Fibroblast of lung (primary cell): ENCODE data around the gene ARSG. TPM values are rescaled to one million over a fixed set of nuclear protein-coding genes. Genes with fewer than 3 reads are reported as not detected.

Experiments used
- DNase-seq, 2 donors: peaks; one replicate each; pipeline versions ENCODE4 v3.0.0 to v3.0.0-alpha.2; 2010; ENCODE audit warnings: low read depth in 2 of 2
- H2AFZ ChIP-seq: 2 replicates; pipeline ENCODE4 v1.5.1; 2012; ENCODE audit warnings: low read length, control low read depth, inconsistent platforms
- H3K27ac ChIP-seq: 2 replicates; pipeline ENCODE4 v1.5.1; 2011; ENCODE audit warnings: low read length, control low read depth; ENCODE audit not compliant: insufficient read depth
- H3K27me3 ChIP-seq: 2 replicates; pipeline ENCODE4 v1.5.1; 2011; ENCODE audit warnings: mild to moderate bottlenecking, low read length; ENCODE audit not compliant: control insufficient read depth, insufficient read depth
- H3K36me3 ChIP-seq: 2 replicates; pipeline ENCODE4 v1.5.1; 2011; ENCODE audit warnings: low read length; ENCODE audit not compliant: control insufficient read depth, insufficient read depth
- H3K4me1 ChIP-seq: 2 replicates; pipeline ENCODE4 v1.5.1; 2011; ENCODE audit warnings: low read length; ENCODE audit not compliant: control insufficient read depth, insufficient read depth; ENCODE audit errors: extremely low read depth
- H3K4me2 ChIP-seq: 2 replicates; pipeline ENCODE4 v1.5.1; 2011; ENCODE audit warnings: low read length, control low read depth; ENCODE audit not compliant: insufficient read depth; ENCODE audit errors: extremely low read depth
- H3K4me3 ChIP-seq, 4 experiments: fragments of 200-600 bp in 1 of 4; sonication (generic) in 1 of 4; replicated peaks in 1 of 4; 2 replicates each; pipeline ENCODE4 v1.5.1; 2011 to 2016; ENCODE audit warnings: low read length in 4 of 4, low read depth in 3 of 4, mild to moderate bottlenecking in 3 of 4, control low read depth in 2 of 4, inconsistent platforms in 1 of 4, mixed read lengths in 1 of 4; ENCODE audit not compliant: insufficient read depth in 1 of 4; ENCODE audit errors: control extremely low read depth in 1 of 4
- H3K79me2 ChIP-seq: 2 replicates; pipeline ENCODE4 v1.5.1; 2012; ENCODE audit warnings: mild to moderate bottlenecking, low read length, inconsistent platforms; ENCODE audit not compliant: control insufficient read depth, insufficient read depth
- H3K9ac ChIP-seq: 2 replicates; pipeline ENCODE4 v1.5.1; 2011; ENCODE audit warnings: mild to moderate bottlenecking, low read length, control low read depth; ENCODE audit not compliant: insufficient read depth
- H3K9me3 ChIP-seq: 2 replicates; pipeline ENCODE4 v1.5.1; 2012; ENCODE audit warnings: low read depth, low read length; ENCODE audit not compliant: control insufficient read depth, insufficient read depth
- H4K20me1 ChIP-seq: 2 replicates; pipeline ENCODE4 v1.5.1; 2011; ENCODE audit warnings: low read length; ENCODE audit not compliant: control insufficient read depth, insufficient read depth; ENCODE audit errors: extremely low read depth
- EZH2 ChIP-seq: IDR thresholded peaks from 2 replicates; pipeline ENCODE4 v1.5.1; 2012; ENCODE audit warnings: low read length, control low read depth, mild to moderate bottlenecking; ENCODE audit errors: missing control alignments
- polyA plus RNA-seq, 2 donors: library from polyadenylated mRNA; depleted of rRNA in 1 of 2; stranded (reverse) in 1 of 2; unstranded in 1 of 2; fragments of >200 nt; gene quantifications; 2 replicates each; pipeline ENCODE4 v1.2.1, GENCODE V29; 2011 to 2012; ENCODE audit warnings: missing spikeins in 1 of 2
- total RNA-seq: library from RNA; depleted of rRNA; stranded (reverse); fragments of >200 nt; gene quantifications from 2 replicates; pipeline ENCODE4 v1.2.1, GENCODE V29; 2014
- TF ChIP-seq, protein P1 (sequence below), 2 donors: IDR thresholded peaks in 1 of 2; conservative IDR thresholded peaks in 1 of 2; 1 replicate in 1 of 2; 2 replicates in 1 of 2; pipeline ENCODE4 v1.5.1; 2011 to 2012; ENCODE audit warnings: low read length in 2 of 2, control low read depth in 1 of 2, inconsistent platforms in 1 of 2, low read depth in 1 of 2, mild to moderate bottlenecking in 1 of 2

Gene ARSG
- total and polyA plus RNA-seq, 2 donors (not counting 1 experiment from before 2014, with no cell fraction given) = 3.5 to 8.1 TPM

DNA sequence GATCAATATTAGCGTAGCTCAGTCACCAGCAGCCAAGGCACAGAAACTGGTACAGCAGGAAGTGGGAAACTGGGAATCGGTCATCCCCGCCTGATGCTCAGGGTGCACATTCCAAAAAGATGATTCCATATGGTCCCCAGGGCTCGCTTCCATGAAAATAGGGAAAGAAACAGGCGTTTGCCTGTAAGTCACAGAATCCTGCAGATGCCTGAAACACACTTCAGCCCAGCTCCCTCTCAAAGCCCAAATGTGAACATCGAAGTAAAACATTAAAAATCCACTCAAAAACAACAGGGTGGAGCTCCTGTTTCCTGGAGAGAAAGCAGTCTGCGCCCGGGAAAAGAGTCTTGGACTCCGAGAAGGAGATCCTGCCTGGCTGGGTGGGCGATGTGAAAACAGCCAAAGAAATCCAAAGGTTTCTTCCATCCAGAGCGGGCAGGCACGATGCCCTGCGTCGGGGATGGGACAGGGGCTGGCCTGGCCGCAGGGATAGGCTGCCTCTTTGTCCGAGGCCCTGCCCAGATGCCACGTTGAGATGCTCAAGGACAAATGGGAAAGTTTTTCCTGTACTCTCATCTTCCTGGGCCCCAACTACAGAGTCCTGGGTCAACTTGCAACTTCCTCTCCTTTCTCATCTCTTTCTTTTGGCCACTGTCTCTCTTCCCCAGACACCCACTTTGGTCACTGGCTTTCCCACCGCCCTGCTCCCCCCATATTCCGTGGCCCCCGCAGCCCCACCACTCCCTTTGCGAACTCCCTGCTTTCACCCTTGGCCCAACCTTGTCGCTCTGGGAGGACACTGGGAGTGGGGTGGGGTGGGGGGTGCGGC, 165.3 kb downstream of the ARSG start:
- H3K4me2 ChIP-seq = peak overlapping the region; percentile 64
- H3K36me3 ChIP-seq = peaks cover 3% of the 10 kb centered on the region
- H2AFZ ChIP-seq = no peak overlapping the region
- H3K9me3 ChIP-seq = no peaks in the 10 kb centered on the region
- peak overlapping the region; percentile 99 for H3K9ac ChIP-seq
- no peaks in the 10 kb centered on the region for H4K20me1 ChIP-seq
- peak overlapping the region; percentile 59 to 88 (median 83) for H3K4me3 ChIP-seq
- no peak for TF ChIP-seq EZH2
- TF ChIP-seq, protein P1, sequence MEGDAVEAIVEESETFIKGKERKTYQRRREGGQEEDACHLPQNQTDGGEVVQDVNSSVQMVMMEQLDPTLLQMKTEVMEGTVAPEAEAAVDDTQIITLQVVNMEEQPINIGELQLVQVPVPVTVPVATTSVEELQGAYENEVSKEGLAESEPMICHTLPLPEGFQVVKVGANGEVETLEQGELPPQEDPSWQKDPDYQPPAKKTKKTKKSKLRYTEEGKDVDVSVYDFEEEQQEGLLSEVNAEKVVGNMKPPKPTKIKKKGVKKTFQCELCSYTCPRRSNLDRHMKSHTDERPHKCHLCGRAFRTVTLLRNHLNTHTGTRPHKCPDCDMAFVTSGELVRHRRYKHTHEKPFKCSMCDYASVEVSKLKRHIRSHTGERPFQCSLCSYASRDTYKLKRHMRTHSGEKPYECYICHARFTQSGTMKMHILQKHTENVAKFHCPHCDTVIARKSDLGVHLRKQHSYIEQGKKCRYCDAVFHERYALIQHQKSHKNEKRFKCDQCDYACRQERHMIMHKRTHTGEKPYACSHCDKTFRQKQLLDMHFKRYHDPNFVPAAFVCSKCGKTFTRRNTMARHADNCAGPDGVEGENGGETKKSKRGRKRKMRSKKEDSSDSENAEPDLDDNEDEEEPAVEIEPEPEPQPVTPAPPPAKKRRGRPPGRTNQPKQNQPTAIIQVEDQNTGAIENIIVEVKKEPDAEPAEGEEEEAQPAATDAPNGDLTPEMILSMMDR (conservative IDR thresholded peaks at IDR 0.05 in 1 of 2, IDR thresholded peaks at IDR 0.05 in 1 of 2; ENCODE audit: low read depth in 1 of 2, low read length in 2 of 2) = no peak
- peak; percentile 92 to 93 for DNase-seq
- peaks cover 15% of the 10 kb centered on the region for H3K4me1 ChIP-seq
- peaks cover 22% of the 10 kb centered on the region for H3K79me2 ChIP-seq
- peak overlapping the region; percentile 96 for H3K27ac ChIP-seq
- H3K27me3 ChIP-seq = no peaks in the 10 kb centered on the region

DNA sequence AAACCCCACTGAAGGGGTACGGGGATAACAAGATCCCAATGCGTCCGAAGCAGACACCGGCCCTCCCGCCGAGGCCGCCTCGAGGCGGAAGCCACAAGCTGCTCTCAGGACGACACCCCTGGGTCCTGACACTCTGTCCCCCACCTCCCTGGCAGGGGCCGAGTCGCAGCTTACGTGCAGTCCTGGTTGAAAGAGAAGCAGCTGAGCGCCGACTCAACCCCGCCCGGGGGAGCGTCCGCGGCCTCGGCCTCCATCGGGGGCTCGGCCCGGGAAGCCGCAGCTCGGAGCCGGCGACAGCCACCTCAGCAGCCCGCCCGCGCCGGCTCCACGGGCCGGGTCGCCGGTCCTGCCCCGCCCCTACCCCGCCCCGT, 165.9 kb downstream of the ARSG start, which contains the start of gene WIPI1:
WIPI1 (minus strand) TSS at position 329 of the 371 bp plus-strand sequence; CDS start at position 254, 75 bp downstream.
- H3K9ac ChIP-seq = peak within 1 kb of the TSS; percentile 99
- peak within 1 kb of the TSS; percentile 59 to 88 (median 83) for H3K4me3 ChIP-seq
- no peaks in the 10 kb centered on the region for H3K27me3 ChIP-seq
- H3K36me3 ChIP-seq = peaks cover 3% of the 10 kb centered on the region
- H3K27ac ChIP-seq = peak within 1 kb of the TSS; percentile 96
- no peaks in the 10 kb centered on the region for H4K20me1 ChIP-seq
- H3K9me3 ChIP-seq = no peaks in the 10 kb centered on the region
- peaks cover 15% of the 10 kb centered on the region for H3K4me1 ChIP-seq
- peak within 1 kb of the TSS; percentile 98 for H3K4me2 ChIP-seq
- H3K79me2 ChIP-seq = peaks cover 22% of the 10 kb centered on the region
- H2AFZ ChIP-seq = peak within 1 kb of the TSS; percentile 4
- no peak for TF ChIP-seq EZH2
- TF ChIP-seq, protein P1 (conservative IDR thresholded peaks at IDR 0.05 in 1 of 2, IDR thresholded peaks at IDR 0.05 in 1 of 2; ENCODE audit: low read depth in 1 of 2, low read length in 2 of 2) = no peak
- no peak for DNase-seq

DNA sequence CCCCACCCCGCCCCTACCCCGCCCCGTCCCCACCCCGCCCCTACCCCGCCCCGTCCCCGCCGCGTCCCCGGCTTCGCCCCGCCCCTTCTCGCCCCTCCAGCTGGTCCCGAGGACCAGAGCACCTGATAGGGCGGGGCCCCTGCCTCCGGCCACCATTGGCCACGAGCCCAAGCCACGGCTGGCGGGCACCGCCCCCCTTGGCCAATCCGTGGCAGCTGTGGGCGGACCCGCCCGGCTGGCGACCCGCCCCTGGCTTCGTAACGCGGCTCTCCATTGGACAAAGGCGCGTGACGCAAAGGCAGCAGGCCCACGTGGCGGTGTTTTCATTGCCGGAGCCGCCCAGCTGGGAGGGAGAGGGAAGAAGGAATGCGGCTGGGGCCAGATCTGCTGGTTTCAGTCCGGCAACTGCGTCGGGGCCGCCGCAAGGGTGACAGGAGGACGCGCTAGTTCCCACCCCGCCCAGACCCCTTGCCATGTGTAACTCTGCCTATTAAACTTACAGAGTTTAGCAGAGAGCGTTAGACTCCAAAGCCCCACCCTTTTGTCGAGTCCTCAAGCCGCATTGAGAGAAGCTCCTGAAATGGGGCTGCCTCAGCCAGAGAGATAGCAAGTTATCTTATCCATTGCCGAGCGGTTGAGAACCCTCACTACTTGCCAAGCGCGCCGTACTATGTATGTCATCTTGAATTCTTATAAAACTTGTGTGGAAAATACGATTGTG, 166.4 kb downstream of the ARSG start:
- peak; percentile 97 to 98 for DNase-seq
- H3K4me3 ChIP-seq = peak overlapping the region; percentile 51 to 75 (median 62)
- peak overlapping the region; percentile 72 for H3K27ac ChIP-seq

More for the DNA sequence above, 166.4 kb downstream of the ARSG start:
- Histone ChIP-seq H3K36me3 (peaks cover 2% of the 10 kb centered on the region), H3K9ac (peak overlapping the region; percentile 62), H3K9me3 (no peaks in the 10 kb centered on the region), H2AFZ (peak overlapping the region; percentile 4), H3K79me2 (peaks cover 20% of the 10 kb centered on the region), H3K27me3 (no peaks in the 10 kb centered on the region), H4K20me1 (no peaks in the 10 kb centered on the region), H3K4me1 (peaks cover 14% of the 10 kb centered on the region), H3K4me2 (peak overlapping the region; percentile 98)
- no peak for TF ChIP-seq EZH2
- TF ChIP-seq, protein P1 (conservative IDR thresholded peaks at IDR 0.05 in 1 of 2, IDR thresholded peaks at IDR 0.05 in 1 of 2; ENCODE audit: low read depth in 1 of 2, low read length in 2 of 2) = no peak
